Sigmoid colon (tissue), 7 donors: Measurements from ENCODE around the gene QSOX1. TPM values are rescaled to one million over a fixed set of nuclear protein-coding genes. Genes with fewer than 3 reads are reported as not detected.

Source experiments
- DNase-seq: peaks from one replicate; pipeline ENCODE4 v3.0.0-alpha.2; 2019
- H3K27ac ChIP-seq, 4 donors: fragments of 200-600 bp; sonication (generic); one replicate each; pipeline ENCODE4 v1.5.1; 2016 to 2019; ENCODE audit warnings: mild to moderate bottlenecking in 1 of 4
- H3K27me3 ChIP-seq, 3 donors: fragments of 200-600 bp; sonication (generic); one replicate each; pipeline ENCODE4 v1.5.1; 2019; ENCODE audit warnings: mild to moderate bottlenecking in 1 of 3
- H3K36me3 ChIP-seq, 4 donors: fragments of 200-600 bp; sonication (generic); one replicate each; pipeline ENCODE4 v1.5.1; 2016 to 2019
- H3K4me1 ChIP-seq, 4 donors: fragments of 200-600 bp; sonication (generic); one replicate each; pipeline ENCODE4 v1.5.1; 2017 to 2019
- H3K4me3 ChIP-seq, 4 donors: fragments of 200-600 bp; sonication (generic); one replicate each; pipeline ENCODE4 v1.5.1; 2017 to 2019; ENCODE audit warnings: mild to moderate bottlenecking in 2 of 4, moderate library complexity in 1 of 4
- H3K9me3 ChIP-seq, 4 donors: fragments of 200-600 bp in 3 of 4; sonication (generic) in 3 of 4; one replicate each; pipeline versions ENCODE4 v1.5.1 to v1.6.1; 2013 to 2019
- EP300 ChIP-seq, 4 donors: sonication (generic); formaldehyde crosslinking; IDR thresholded peaks; one replicate each; pipeline ENCODE4 v1.6.1; 2017; ENCODE audit warnings: antibody characterized with exemption in 4 of 4
- POLR2A ChIP-seq, 2 donors: fragments of 450-650 bp; IDR thresholded peaks; one replicate each; pipeline ENCODE4 v1.6.1; 2016; ENCODE audit warnings: antibody characterized with exemption in 2 of 2, mild to moderate bottlenecking in 2 of 2, moderate library complexity in 2 of 2
- POLR2AphosphoS5 ChIP-seq, 4 donors: sonication (generic); formaldehyde crosslinking; IDR thresholded peaks; one replicate each; pipeline ENCODE4 v1.6.1; 2017; ENCODE audit warnings: antibody characterized with exemption in 4 of 4
- WGBS, 2 donors: extraction: QIAGEN DNeasy Blood & Tissue Kit; methylation state at CpG; one replicate each; pipeline ENCODE4 v1.1.7; 2013; 5-methylcytosine and 5-hydroxymethylcytosine counted together
- intact Hi-C: fragments of 100-400 bp; cut with DNase I; formaldehyde crosslinking; loops from one replicate; pipeline ENCODE4 v1.15.1; 2023
- polyA plus RNA-seq, 3 donors: library from polyadenylated mRNA; stranded (reverse); fragments of 200-250 nt; gene quantifications; one replicate each; pipeline ENCODE4 v1.2.3, GENCODE V29; 2013
- total RNA-seq, 4 donors: library from RNA; depleted of rRNA; stranded (reverse); fragments of >200 nt; gene quantifications; one replicate each; pipeline ENCODE4 v1.1.0, GENCODE V29; 2016
- TF ChIP-seq, protein P1 (sequence below), 4 experiments: fragments of 450-650 bp in 3 of 4; fragments of 200-600 bp in 1 of 4; IDR thresholded peaks; one replicate each; pipeline ENCODE4 v1.5.1; 2016 to 2019; ENCODE audit warnings: antibody characterized with exemption in 4 of 4, mild to moderate bottlenecking in 3 of 4, moderate library complexity in 2 of 4
- donor health status: healthy with polysubstance abuse.
- donor health status: Bipolar disorder and iron deficiency.
- donor health status: healthy.

QSOX1 gene
- total and polyA plus RNA-seq, 7 donors: 26.4 to 175 (median 71.9) TPM

DNA sequence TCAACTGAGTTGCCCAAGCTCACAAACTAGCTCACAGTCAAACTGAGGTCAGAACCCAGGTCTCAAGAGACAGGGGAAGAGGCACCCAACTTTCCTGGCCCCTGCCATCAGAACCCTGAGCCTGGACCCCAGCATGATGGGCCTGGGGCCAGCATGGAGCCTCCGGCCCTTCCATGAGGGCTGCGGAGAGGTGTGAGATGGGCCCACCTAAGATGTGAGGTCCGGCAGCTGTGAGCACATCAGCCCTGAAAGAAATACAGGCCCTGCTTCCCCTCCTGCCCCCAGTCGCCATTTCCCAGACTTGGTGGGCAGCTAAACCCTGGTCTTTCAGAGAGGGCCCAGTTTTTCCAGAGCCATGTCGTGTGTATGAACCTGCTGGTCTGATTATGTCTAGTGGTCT lies 30.6 kb downstream of the QSOX1 start:
- intact Hi-C loops: loop anchor here (5.0 kb wide), 1 partner anchor 297 kb away; no protein-coding TSS in a partner anchor
- H3K4me1 ChIP-seq: no peaks in the 10 kb centered on the region
- H3K4me3 ChIP-seq: no peak overlapping the region
- 85 to 95% methylated on average over 5 of the region's 5 CpGs for WGBS, 2 donors
- H3K27ac ChIP-seq: no peak overlapping the region
- peaks cover 13 to 85% (median 26%) of the 10 kb centered on the region in 4 donors for H3K36me3 ChIP-seq
- no peak for DNase-seq
- TF ChIP-seq POLR2A (IDR thresholded peaks at IDR 0.05) (no peak), EP300 (IDR thresholded peaks at IDR 0.05) (no peak), POLR2AphosphoS5 (IDR thresholded peaks at IDR 0.05) (no peak)
- TF ChIP-seq, protein P1, sequence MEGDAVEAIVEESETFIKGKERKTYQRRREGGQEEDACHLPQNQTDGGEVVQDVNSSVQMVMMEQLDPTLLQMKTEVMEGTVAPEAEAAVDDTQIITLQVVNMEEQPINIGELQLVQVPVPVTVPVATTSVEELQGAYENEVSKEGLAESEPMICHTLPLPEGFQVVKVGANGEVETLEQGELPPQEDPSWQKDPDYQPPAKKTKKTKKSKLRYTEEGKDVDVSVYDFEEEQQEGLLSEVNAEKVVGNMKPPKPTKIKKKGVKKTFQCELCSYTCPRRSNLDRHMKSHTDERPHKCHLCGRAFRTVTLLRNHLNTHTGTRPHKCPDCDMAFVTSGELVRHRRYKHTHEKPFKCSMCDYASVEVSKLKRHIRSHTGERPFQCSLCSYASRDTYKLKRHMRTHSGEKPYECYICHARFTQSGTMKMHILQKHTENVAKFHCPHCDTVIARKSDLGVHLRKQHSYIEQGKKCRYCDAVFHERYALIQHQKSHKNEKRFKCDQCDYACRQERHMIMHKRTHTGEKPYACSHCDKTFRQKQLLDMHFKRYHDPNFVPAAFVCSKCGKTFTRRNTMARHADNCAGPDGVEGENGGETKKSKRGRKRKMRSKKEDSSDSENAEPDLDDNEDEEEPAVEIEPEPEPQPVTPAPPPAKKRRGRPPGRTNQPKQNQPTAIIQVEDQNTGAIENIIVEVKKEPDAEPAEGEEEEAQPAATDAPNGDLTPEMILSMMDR (IDR thresholded peaks at IDR 0.05): no peak
- H3K27me3 ChIP-seq: no peaks in the 10 kb centered on the region
- H3K9me3 ChIP-seq: no peaks in the 10 kb centered on the region

DNA sequence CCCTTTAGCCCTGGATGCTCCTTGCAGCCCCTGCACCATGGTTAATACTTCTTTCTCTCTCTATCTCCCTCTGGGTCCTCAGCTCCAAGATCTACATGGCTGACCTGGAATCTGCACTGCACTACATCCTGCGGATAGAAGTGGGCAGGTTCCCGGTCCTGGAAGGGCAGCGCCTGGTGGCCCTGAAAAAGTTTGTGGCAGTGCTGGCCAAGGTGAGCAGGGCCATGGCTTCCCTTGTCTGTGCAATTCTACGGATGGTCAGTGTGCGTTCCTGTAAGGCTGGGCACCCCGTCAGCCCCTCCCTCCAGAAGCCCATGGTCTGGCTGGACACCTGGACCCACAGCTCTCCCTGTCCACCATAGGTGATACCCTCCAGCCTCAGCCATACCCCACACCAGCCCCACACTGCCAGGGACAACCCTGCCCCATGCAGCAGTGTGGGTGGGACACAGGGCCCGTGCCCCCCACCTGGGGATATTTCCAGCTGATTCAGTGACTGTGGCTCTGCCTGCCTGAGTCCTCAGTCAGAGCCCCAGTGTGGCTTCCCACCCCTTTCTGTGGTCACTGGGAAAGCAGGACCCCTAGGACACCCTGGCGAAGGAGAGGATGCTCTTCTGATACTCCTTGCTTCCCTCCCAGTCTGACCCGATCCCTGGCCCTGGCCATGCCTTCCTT lies 31.4 kb downstream of the QSOX1 start:
- Histone ChIP-seq H3K36me3 (peaks cover 20 to 93% (median 33%) of the 10 kb centered on the region in 4 donors), H3K4me1 (no peaks in the 10 kb centered on the region), H3K4me3 (no peak overlapping the region), H3K27ac (no peak overlapping the region), H3K27me3 (no peaks in the 10 kb centered on the region), H3K9me3 (no peaks in the 10 kb centered on the region)
- intact Hi-C loops: loop anchor here (5.0 kb wide), 1 partner anchor 296 kb away; no protein-coding TSS in a partner anchor
- no peak for DNase-seq
- WGBS, 2 donors: 94% methylated on average over 9 of the region's 9 CpGs
- no peak for TF ChIP-seq POLR2AphosphoS5 (IDR thresholded peaks at IDR 0.05)
- TF ChIP-seq EP300 (IDR thresholded peaks at IDR 0.05): no peak
- TF ChIP-seq, protein P1 (IDR thresholded peaks at IDR 0.05): no peak
- no peak for TF ChIP-seq POLR2A (IDR thresholded peaks at IDR 0.05)

DNA sequence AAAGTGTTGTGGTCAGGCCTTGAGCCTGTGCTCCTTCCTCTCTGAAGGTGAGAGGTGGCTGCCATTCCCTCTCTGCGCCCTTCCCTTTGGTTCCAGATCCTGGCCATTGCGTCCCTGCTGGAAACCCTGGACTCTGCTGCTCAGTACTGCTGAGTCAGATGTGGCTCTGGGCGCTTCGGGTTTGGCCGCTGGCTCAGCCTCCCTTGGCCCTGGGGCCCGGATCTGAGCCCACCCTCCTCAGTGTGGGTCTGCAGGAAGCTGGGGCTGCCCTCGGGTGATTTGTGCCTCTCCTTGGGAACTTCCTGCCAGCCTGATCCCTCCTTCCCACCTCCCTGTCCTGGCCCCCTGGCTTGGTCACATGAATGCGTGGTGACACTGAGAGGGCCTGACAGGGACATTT lies 32.2 kb downstream of the QSOX1 start:
- 80 to 85% methylated on average over 8 of the region's 8 CpGs for whole genome bisulfite sequencing, 2 donors
- no peak for DNase-seq
- Histone ChIP-seq H3K36me3 (peaks cover 22 to 99% (median 35%) of the 10 kb centered on the region in 4 donors), H3K9me3 (no peaks in the 10 kb centered on the region), H3K27ac (no peak overlapping the region), H3K27me3 (no peaks in the 10 kb centered on the region), H3K4me1 (no peaks in the 10 kb centered on the region), H3K4me3 (no peak overlapping the region)
- TF ChIP-seq EP300 (IDR thresholded peaks at IDR 0.05): no peak
- TF ChIP-seq POLR2A (IDR thresholded peaks at IDR 0.05): no peak
- TF ChIP-seq POLR2AphosphoS5 (IDR thresholded peaks at IDR 0.05): no peak
- TF ChIP-seq, protein P1 (IDR thresholded peaks at IDR 0.05): no peak
- intact Hi-C loops: loop anchor here (5.0 kb wide), 1 partner anchor 295 kb away; no protein-coding TSS in a partner anchor

DNA sequence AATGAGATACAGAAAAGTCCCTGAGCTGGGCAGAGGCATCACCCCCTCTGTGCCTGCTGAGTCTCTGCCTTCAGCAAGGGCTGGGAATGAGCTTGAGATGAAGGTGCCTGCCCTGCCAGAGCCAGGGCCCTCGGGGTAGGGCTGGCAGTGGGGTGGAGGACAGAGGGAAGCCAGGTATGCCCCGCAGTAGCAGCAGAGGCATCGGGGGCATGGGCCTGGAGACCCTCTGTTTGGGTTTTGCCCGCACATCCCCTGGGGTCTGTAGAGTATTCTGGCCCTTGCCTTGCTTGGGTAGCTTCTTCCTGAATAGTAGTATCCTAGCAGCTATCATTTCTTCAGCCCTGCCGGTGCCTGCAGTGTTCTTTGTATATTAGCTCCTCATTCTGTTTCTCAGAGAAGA lies 33.0 kb downstream of the QSOX1 start:
- no peak overlapping the region for H3K4me3 ChIP-seq
- peaks cover 22 to 97% (median 31%) of the 10 kb centered on the region in 4 donors for H3K36me3 ChIP-seq
- H3K4me1 ChIP-seq: no peaks in the 10 kb centered on the region
- WGBS, 2 donors: 88 to 95% methylated on average over 5 of the region's 5 CpGs
- no peaks in the 10 kb centered on the region for H3K27me3 ChIP-seq
- no peak for DNase-seq
- H3K27ac ChIP-seq: no peak overlapping the region
- no peaks in the 10 kb centered on the region for H3K9me3 ChIP-seq
- intact Hi-C loops: loop anchor here (5.0 kb wide), 1 partner anchor 295 kb away; no protein-coding TSS in a partner anchor
- TF ChIP-seq EP300 (IDR thresholded peaks at IDR 0.05) (no peak), POLR2A (IDR thresholded peaks at IDR 0.05) (no peak), POLR2AphosphoS5 (IDR thresholded peaks at IDR 0.05) (no peak)
- TF ChIP-seq, protein P1 (IDR thresholded peaks at IDR 0.05): no peak
